H1 (cell line): ENCODE data around the gene HDAC7. TPM values are rescaled to one million over a fixed set of nuclear protein-coding genes. Genes with fewer than 3 reads are reported as not detected.

Experiments
- CTCF ChIA-PET: fragments of 300-600 bp; sonication (Branson Sonifier 250); formaldehyde crosslinking; loops from one replicate; lab custom pipeline; 2021; ENCODE audit not compliant: partially characterized antibody; lab: Charles Lee
- POLR2A ChIA-PET: fragments of 300-600 bp; sonication (Branson Sonifier 250); formaldehyde crosslinking; loops from one replicate; lab custom pipeline; 2021; ENCODE audit warnings: inconsistent platforms; ENCODE audit not compliant: partially characterized antibody; lab: Charles Lee
- DNase-seq, 2 experiments: peaks; one replicate each; pipeline versions ENCODE4 v3.0.0 to v3.0.0-alpha.2; 2010 to 2022; ENCODE audit warnings: low spot score in 2 of 2, low read depth in 1 of 2, mixed read lengths in 1 of 2
- FAIRE-seq: peaks from 2 replicates; lab custom pipeline; 2011; peaks lifted over from hg19 to GRCh38; lab: Jason Lieb, UNC
- H2AFZ ChIP-seq: 2 replicates; pipeline ENCODE4 v1.8.1; 2012; ENCODE audit warnings: low read length, inconsistent platforms
- H2AK5ac ChIP-seq: 2 replicates; pipeline ENCODE4 v1.6.1; 2013; ENCODE audit warnings: low read depth, low read length
- H2BK120ac ChIP-seq: replicated peaks from 2 replicates; pipeline ENCODE3; 2013; ENCODE audit warnings: low read depth, low read length, inconsistent platforms
- H2BK12ac ChIP-seq: 2 replicates; pipeline ENCODE4 v1.6.1; 2013; ENCODE audit warnings: low read depth, low read length
- H2BK15ac ChIP-seq: 2 replicates; pipeline ENCODE4 v1.6.1; 2013; ENCODE audit warnings: low read length
- H2BK20ac ChIP-seq: 2 replicates; pipeline ENCODE4 v1.6.1; 2013; ENCODE audit warnings: low read length
- H2BK5ac ChIP-seq: 2 replicates; pipeline ENCODE4 v1.6.1; 2013; ENCODE audit warnings: low read depth, low read length
- H3K14ac ChIP-seq: 2 replicates; pipeline ENCODE4 v1.6.1; 2013; ENCODE audit warnings: inconsistent platforms; ENCODE audit not compliant: insufficient read length
- H3K18ac ChIP-seq: 2 replicates; pipeline ENCODE4 v1.6.1; 2013; ENCODE audit warnings: low read length; ENCODE audit errors: extremely low read depth
- H3K23ac ChIP-seq: 2 replicates; pipeline ENCODE4 v1.6.1; 2013; ENCODE audit warnings: inconsistent platforms; ENCODE audit not compliant: insufficient read length
- H3K23me2 ChIP-seq: 2 replicates; pipeline ENCODE4 v1.6.1; 2013; ENCODE audit warnings: low read depth, low read length
- H3K27ac ChIP-seq: 2 replicates; pipeline ENCODE4 v1.6.1; 2011; ENCODE audit warnings: low read depth, low read length, inconsistent platforms
- H3K27me3 ChIP-seq, 4 experiments: replicated peaks in 1 of 4; 1 replicate in 1 of 4; 2 replicates in 3 of 4; pipeline versions ENCODE4 v1.6.1 to v1.8.1; 2011 to 2013; ENCODE audit warnings: low read length in 3 of 4, mild to moderate bottlenecking in 3 of 4, inconsistent platforms in 2 of 4, mixed read lengths in 2 of 4, moderate library complexity in 1 of 4; ENCODE audit not compliant: control insufficient read depth in 3 of 4, insufficient read depth in 3 of 4; ENCODE audit errors: extremely low read depth in 1 of 4
- H3K36me3 ChIP-seq, 4 experiments: 2 replicates each; pipeline versions ENCODE4 v1.6.1 to v1.8.1; 2011 to 2013; ENCODE audit warnings: mild to moderate bottlenecking in 4 of 4, low read length in 3 of 4, moderate library complexity in 2 of 4, control low read depth in 1 of 4, inconsistent platforms in 1 of 4; ENCODE audit not compliant: insufficient read depth in 4 of 4, control insufficient read depth in 2 of 4
- H3K4ac ChIP-seq: replicated peaks from 2 replicates; pipeline ENCODE3; 2013; ENCODE audit warnings: low read length, low read depth, mixed read lengths, inconsistent platforms; ENCODE audit not compliant: insufficient read length
- H3K4me1 ChIP-seq, 4 experiments: replicated peaks in 1 of 4; 1 replicate in 1 of 4; 2 replicates in 3 of 4; pipeline versions ENCODE4 v1.6.1 to v1.8.1; 2011 to 2013; ENCODE audit warnings: low read length in 3 of 4, inconsistent platforms in 2 of 4, mixed read lengths in 1 of 4; ENCODE audit not compliant: insufficient read depth in 4 of 4, control insufficient read depth in 3 of 4
- H3K4me2 ChIP-seq, 2 experiments: 2 replicates each; pipeline versions ENCODE4 v1.6.1 to v1.8.1; 2011 to 2013; ENCODE audit warnings: low read depth in 2 of 2, low read length in 2 of 2, control low read depth in 1 of 2, inconsistent platforms in 1 of 2, mild to moderate bottlenecking in 1 of 2; ENCODE audit not compliant: insufficient read depth in 1 of 2
- H3K4me3 ChIP-seq, 4 experiments: fragments of 200-600, 300-600 bp in 1 of 4; sonication (generic), shearing (Covaris generic), sonication (Bioruptor Twin) in 1 of 4; 2 replicates each; pipeline versions ENCODE4 v1.5.1 to v1.8.1; 2011 to 2016; ENCODE audit warnings: low read length in 4 of 4, low read depth in 3 of 4, control low read depth in 2 of 4, inconsistent platforms in 2 of 4, mild to moderate bottlenecking in 2 of 4, mixed read lengths in 1 of 4, moderate library complexity in 1 of 4; ENCODE audit not compliant: insufficient read depth in 2 of 4; ENCODE audit errors: extremely low read depth in 1 of 4
- H3K56ac ChIP-seq: replicated peaks from 2 replicates; pipeline ENCODE3; 2013; ENCODE audit warnings: low read depth, mild to moderate bottlenecking, mixed read lengths, low read length, inconsistent platforms; ENCODE audit not compliant: insufficient read length
- H3K79me1 ChIP-seq: 2 replicates; pipeline ENCODE4 v1.6.1; 2013; ENCODE audit warnings: low read depth, low read length, control low read depth
- H3K79me2 ChIP-seq, 2 experiments: 2 replicates each; pipeline versions ENCODE4 v1.6.1 to v1.8.1; 2012 to 2013; ENCODE audit warnings: low read length in 2 of 2, mild to moderate bottlenecking in 2 of 2, inconsistent platforms in 1 of 2; ENCODE audit not compliant: insufficient read depth in 2 of 2, control insufficient read depth in 1 of 2
- H3K9ac ChIP-seq, 4 experiments: replicated peaks in 1 of 4; 1 replicate in 1 of 4; 2 replicates in 3 of 4; pipeline versions ENCODE4 v1.6.1 to v1.8.1; 2011 to 2013; ENCODE audit warnings: low read depth in 3 of 4, low read length in 3 of 4, control low read depth in 2 of 4, mild to moderate bottlenecking in 2 of 4, moderate library complexity in 2 of 4, inconsistent platforms in 1 of 4; ENCODE audit errors: extremely low read depth in 1 of 4
- H3K9me3 ChIP-seq, 2 experiments: 2 replicates each; pipeline versions ENCODE4 v1.6.1 to v1.8.1; 2012 to 2013; ENCODE audit warnings: mild to moderate bottlenecking in 2 of 2, moderate library complexity in 2 of 2, control low read depth in 1 of 2, inconsistent platforms in 1 of 2, low read depth in 1 of 2, low read length in 1 of 2, mixed read lengths in 1 of 2; ENCODE audit not compliant: insufficient read depth in 2 of 2
- H4K20me1 ChIP-seq, 2 experiments: replicated peaks in 1 of 2; 2 replicates each; pipeline versions ENCODE3 to v1.8.1; 2011 to 2013; ENCODE audit warnings: inconsistent platforms in 2 of 2, low read length in 2 of 2, mild to moderate bottlenecking in 1 of 2; ENCODE audit not compliant: insufficient read depth in 2 of 2, control insufficient read depth in 1 of 2
- H4K5ac ChIP-seq: 2 replicates; pipeline ENCODE4 v1.6.1; 2013; ENCODE audit warnings: low read length, low read depth, mixed read lengths, inconsistent platforms; ENCODE audit not compliant: insufficient read length
- H4K8ac ChIP-seq: 2 replicates; pipeline ENCODE4 v1.8.0; 2013; ENCODE audit warnings: mild to moderate bottlenecking, moderate library complexity, low read length, inconsistent platforms; ENCODE audit not compliant: insufficient read depth; ENCODE audit errors: extremely low read depth
- H4K91ac ChIP-seq: replicated peaks from 2 replicates; pipeline ENCODE3; 2013; ENCODE audit warnings: low read length, mixed read lengths, inconsistent platforms; ENCODE audit not compliant: insufficient read length
- ASH2L ChIP-seq: fragments of 200-600, 300-600 bp; sonication (generic); IDR thresholded peaks from one replicate; pipeline ENCODE4 v1.7.1; 2017; ENCODE audit warnings: low read length
- BACH1 ChIP-seq: IDR thresholded peaks from 2 replicates; pipeline ENCODE4 v1.6.1; 2012; ENCODE audit warnings: low read length, improper control_type of control experiment
- CBX5 ChIP-seq: fragments of 300-800, 300-1000 bp; sonication (generic); IDR thresholded peaks from 2 replicates; pipeline ENCODE4 v1.7.1; 2016; ENCODE audit warnings: antibody characterized with exemption, low read length, low read depth
- CHD1 ChIP-seq: IDR thresholded peaks from 2 replicates; pipeline ENCODE4 v1.6.1; 2012; ENCODE audit warnings: low read depth, low read length, improper control_type of control experiment
- EP300 ChIP-seq, 2 experiments: IDR thresholded peaks; 1 replicate in 1 of 2; 2 replicates in 1 of 2; pipeline ENCODE4 v1.6.1; 2011 to 2012; ENCODE audit warnings: low read depth in 2 of 2, low read length in 2 of 2, mild to moderate bottlenecking in 2 of 2, borderline replicate concordance in 1 of 2, inconsistent platforms in 1 of 2, moderate library complexity in 1 of 2
- KDM5A ChIP-seq: fragments of 200-600 bp; IDR thresholded peaks from 2 replicates; pipeline ENCODE4 v1.7.1; 2012; ENCODE audit warnings: mild to moderate bottlenecking, low read length, inconsistent platforms, mixed read lengths
- MAFK ChIP-seq: IDR thresholded peaks from 2 replicates; pipeline ENCODE4 v1.6.1; 2012; ENCODE audit warnings: low read depth, mild to moderate bottlenecking, improper control_type of control experiment, low read length
- RFX5 ChIP-seq: IDR thresholded peaks from 2 replicates; pipeline ENCODE4 v1.6.1; 2011; ENCODE audit warnings: low read depth, low read length, improper control_type of control experiment, borderline replicate concordance
- WGBS, 2 experiments: shearing (Covaris generic) in 1 of 2; methylation state at CpG; one replicate each; pipeline versions ENCODE4 v1.1.6 to v1.1.7; 2013 to 2015; ENCODE audit warnings: low lambda C conversion rate in 2 of 2, mixed read lengths in 2 of 2, inconsistent platforms in 1 of 2, low coverage in 1 of 2, missing lambda C conversion rate in 1 of 2; ENCODE audit not compliant: insufficient replicate concordance in 2 of 2, insufficient coverage in 1 of 2, insufficient read length in 1 of 2; ENCODE audit errors: extremely low coverage in 1 of 2, missing lambda C conversion rate in 1 of 2; 5-methylcytosine and 5-hydroxymethylcytosine counted together
- polyA plus RNA-seq, 7 experiments: library from polyadenylated mRNA; depleted of rRNA in 3 of 7; stranded (reverse) in 5 of 7; unstranded in 2 of 7; fragments of >200 nt in 5 of 7; fragments of 200-250 nt in 2 of 7; gene quantifications; 1 replicate in 5 of 7; 2 replicates in 1 of 7; 4 replicates in 1 of 7; pipeline versions ENCODE4 v1.2.1 to v1.2.3, GENCODE V29; 2011 to 2013; ENCODE audit warnings: missing spikeins in 2 of 7, mixed read lengths in 2 of 7
- total RNA-seq: library from RNA; stranded (reverse); fragmentation: NEBNext Ultra II Directional; extraction: Animal tissue kit (Norgen Biotek cat#: 25700); gene quantifications from 2 replicates; pipeline ENCODE4 v1.2.1, GENCODE V29; 2021
- TF ChIP-seq, protein P1 (sequence below): IDR thresholded peaks from 2 replicates; pipeline ENCODE4 v1.6.1; 2012; ENCODE audit warnings: inconsistent platforms
- TF ChIP-seq, protein P2 (sequence below), 3 experiments: IDR thresholded peaks; 1 replicate in 2 of 3; 2 replicates in 1 of 3; pipeline versions ENCODE4 v1.5.1 to v1.6.1; 2011; ENCODE audit warnings: low read length in 3 of 3, mild to moderate bottlenecking in 3 of 3, inconsistent platforms in 2 of 3, low read depth in 1 of 3, moderate library complexity in 1 of 3; ENCODE audit not compliant: insufficient read depth in 1 of 3; ENCODE audit errors: control extremely low read depth in 1 of 3

Gene HDAC7
- total and polyA plus RNA-seq, 2 of the 8 experiments (the other 6 are each of a cell fraction or from before 2014, with no cell fraction given) = 25.5 to 84.9 TPM

DNA sequence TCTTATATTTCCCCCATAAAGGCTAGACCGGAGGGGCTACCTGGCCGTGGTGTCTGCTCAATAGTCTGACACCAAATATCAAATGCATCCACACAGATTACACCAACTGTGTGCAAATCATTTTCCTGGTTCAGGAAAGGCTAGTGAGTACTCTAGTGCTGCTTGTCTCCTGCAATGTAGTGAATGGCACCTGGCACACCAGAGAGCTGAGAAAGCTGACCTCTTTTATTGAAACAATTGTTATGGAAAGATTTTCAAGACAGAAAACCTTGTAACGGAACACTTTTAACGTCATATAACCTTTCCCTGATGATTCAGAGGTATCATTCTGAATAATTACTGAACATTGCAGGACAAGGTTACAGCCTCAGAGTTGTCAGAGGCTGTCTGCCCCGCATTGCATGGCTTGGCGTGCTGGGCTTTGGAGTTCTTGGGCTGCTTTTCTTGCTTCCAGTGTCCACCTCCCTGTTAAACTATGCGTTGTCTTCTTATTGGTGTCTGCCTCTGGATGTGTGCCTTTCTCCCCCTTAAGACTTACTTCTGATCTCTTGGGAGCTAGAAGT, 40.7 kb upstream of the HDAC7 start:
- Histone ChIP-seq H3K27ac (no peak overlapping the region), H3K27me3 (no peaks in the 10 kb centered on the region), H3K36me3 (no peaks in the 10 kb centered on the region), H3K23me2 (no peaks in the 10 kb centered on the region), H4K91ac (no peak overlapping the region), H3K9me3 (no peaks in the 10 kb centered on the region), H4K20me1 (no peaks in the 10 kb centered on the region), H2AK5ac (no peak overlapping the region), H4K5ac (no peak overlapping the region), H3K4ac (no peak overlapping the region), H3K4me2 (no peak overlapping the region), H3K9ac (no peak overlapping the region), H2AFZ (no peak overlapping the region), H3K56ac (no peak overlapping the region), H2BK20ac (no peak overlapping the region), H3K4me1 (no peaks in the 10 kb centered on the region), H3K4me3 (no peak overlapping the region), H4K8ac (peak overlapping the region; percentile 32; the same call in 1 of the 2 replicates), H3K23ac (no peak overlapping the region), H3K14ac (no peak overlapping the region), H3K79me2 (no peaks in the 10 kb centered on the region), H2BK5ac (no peak overlapping the region), H2BK120ac (no peak overlapping the region), H3K18ac (no peak overlapping the region), H2BK15ac (no peak overlapping the region), H3K79me1 (no peaks in the 10 kb centered on the region), H2BK12ac (no peak overlapping the region)
- 88% methylated on average over 7 of the region's 7 CpGs; no CpG with 5 or more reads in 1 of the 2 experiments for WGBS, 2 experiments
- ChIA-PET POLR2A (no interaction called here), CTCF (interaction anchor here (0.6 to 3.2 kb wide), 5 partner anchors 9 to 839 kb away, joined by 3 to 8 read pairs (median 3); no protein-coding TSS in a partner anchor)
- DNase-seq (no peak), FAIRE-seq (no peak)
- TF ChIP-seq CBX5 = no peak
- TF ChIP-seq KDM5A = no peak
- TF ChIP-seq, protein P1, sequence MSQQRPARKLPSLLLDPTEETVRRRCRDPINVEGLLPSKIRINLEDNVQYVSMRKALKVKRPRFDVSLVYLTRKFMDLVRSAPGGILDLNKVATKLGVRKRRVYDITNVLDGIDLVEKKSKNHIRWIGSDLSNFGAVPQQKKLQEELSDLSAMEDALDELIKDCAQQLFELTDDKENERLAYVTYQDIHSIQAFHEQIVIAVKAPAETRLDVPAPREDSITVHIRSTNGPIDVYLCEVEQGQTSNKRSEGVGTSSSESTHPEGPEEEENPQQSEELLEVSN = no peak
- TF ChIP-seq, protein P2, sequence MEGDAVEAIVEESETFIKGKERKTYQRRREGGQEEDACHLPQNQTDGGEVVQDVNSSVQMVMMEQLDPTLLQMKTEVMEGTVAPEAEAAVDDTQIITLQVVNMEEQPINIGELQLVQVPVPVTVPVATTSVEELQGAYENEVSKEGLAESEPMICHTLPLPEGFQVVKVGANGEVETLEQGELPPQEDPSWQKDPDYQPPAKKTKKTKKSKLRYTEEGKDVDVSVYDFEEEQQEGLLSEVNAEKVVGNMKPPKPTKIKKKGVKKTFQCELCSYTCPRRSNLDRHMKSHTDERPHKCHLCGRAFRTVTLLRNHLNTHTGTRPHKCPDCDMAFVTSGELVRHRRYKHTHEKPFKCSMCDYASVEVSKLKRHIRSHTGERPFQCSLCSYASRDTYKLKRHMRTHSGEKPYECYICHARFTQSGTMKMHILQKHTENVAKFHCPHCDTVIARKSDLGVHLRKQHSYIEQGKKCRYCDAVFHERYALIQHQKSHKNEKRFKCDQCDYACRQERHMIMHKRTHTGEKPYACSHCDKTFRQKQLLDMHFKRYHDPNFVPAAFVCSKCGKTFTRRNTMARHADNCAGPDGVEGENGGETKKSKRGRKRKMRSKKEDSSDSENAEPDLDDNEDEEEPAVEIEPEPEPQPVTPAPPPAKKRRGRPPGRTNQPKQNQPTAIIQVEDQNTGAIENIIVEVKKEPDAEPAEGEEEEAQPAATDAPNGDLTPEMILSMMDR (IDR thresholded peaks at IDR 0.05; ENCODE audit: control extremely low read depth in 1 of 3, insufficient read depth in 1 of 3, low read depth in 1 of 3, low read length in 3 of 3) = no peak
- no peak for TF ChIP-seq BACH1
- no peak for TF ChIP-seq ASH2L
- TF ChIP-seq EP300 (IDR thresholded peaks at IDR 0.05; ENCODE audit: borderline replicate concordance in 1 of 2, low read depth in 2 of 2, low read length in 2 of 2) = no peak
- TF ChIP-seq MAFK = no peak
- TF ChIP-seq CHD1 = no peak
- TF ChIP-seq RFX5 = no peak
